B cell (primary cell): ENCODE data around the gene CDC42EP4. TPM values are rescaled to one million over a fixed set of nuclear protein-coding genes. Genes with fewer than 3 reads are reported as not detected.

Experiments used
- ATAC-seq: fragments of 200-7000 bp; cut with Tn5 transposase; one replicate; pipeline ENCODE4 v1.10.0; 2021; ENCODE audit warnings: low read depth, mild to moderate bottlenecking, moderate number of reproducible peaks, moderate library complexity
- CTCF ChIA-PET: fragments of 350-600 bp; sonication (Branson Sonifier 250); formaldehyde crosslinking; loops from one replicate; lab custom pipeline; 2021; ENCODE audit warnings: antibody characterized with exemption, inconsistent platforms; lab: Charles Lee
- POLR2A ChIA-PET: fragments of 350-600 bp; sonication (Branson Sonifier 250); formaldehyde crosslinking; loops from one replicate; lab custom pipeline; 2021; ENCODE audit warnings: antibody characterized with exemption; lab: Charles Lee
- DNase-seq: peaks from one replicate; pipeline ENCODE4 v3.0.0; 2013
- H2AFZ ChIP-seq: 2 replicates; pipeline ENCODE4 v1.6.1; 2012; ENCODE audit warnings: mild to moderate bottlenecking, low read depth, low read length; ENCODE audit not compliant: insufficient read depth, poor library complexity, severe bottlenecking
- H3K27ac ChIP-seq, 2 donors: 1 replicate in 1 of 2; 2 replicates in 1 of 2; pipeline ENCODE4 v1.5.1; 2012 to 2013; ENCODE audit warnings: low read length in 2 of 2, mild to moderate bottlenecking in 2 of 2, moderate library complexity in 1 of 2
- H3K27me3 ChIP-seq, 4 experiments: fragments of 200-600 bp in 1 of 4; sonication (generic) in 1 of 4; replicated peaks in 1 of 4; 1 replicate in 2 of 4; 2 replicates in 2 of 4; pipeline versions ENCODE4 v1.6.1 to v1.7.0; 2013 to 2016; ENCODE audit warnings: low read length in 3 of 4, mild to moderate bottlenecking in 2 of 4, mixed read lengths in 1 of 4, moderate library complexity in 1 of 4; ENCODE audit not compliant: insufficient read depth in 4 of 4, control insufficient read depth in 3 of 4; ENCODE audit errors: control extremely low read depth in 1 of 4
- H3K36me3 ChIP-seq, 2 experiments: replicated peaks in 1 of 2; 1 replicate in 1 of 2; 2 replicates in 1 of 2; pipeline versions ENCODE4 v1.6.1 to v1.7.1; 2013; ENCODE audit warnings: low read length in 1 of 2; ENCODE audit not compliant: insufficient read depth in 2 of 2, control insufficient read depth in 1 of 2; ENCODE audit errors: control extremely low read depth in 1 of 2, extremely low read depth in 1 of 2
- H3K4me1 ChIP-seq, 2 donors: fragments of 200-600 bp in 1 of 2; sonication (generic) in 1 of 2; 1 replicate in 1 of 2; 2 replicates in 1 of 2; pipeline versions ENCODE4 v1.5.1 to v1.6.1; 2013 to 2017; ENCODE audit warnings: low read length in 2 of 2; ENCODE audit not compliant: control insufficient read depth in 2 of 2, insufficient read depth in 2 of 2
- H3K4me2 ChIP-seq: replicated peaks from 2 replicates; pipeline ENCODE3; 2012; ENCODE audit warnings: mild to moderate bottlenecking, low read depth, low read length; ENCODE audit not compliant: poor library complexity, severe bottlenecking
- H3K4me3 ChIP-seq, 5 experiments: fragments of 200-600 bp in 1 of 5; sonication (generic) in 1 of 5; 1 replicate in 3 of 5; 2 replicates in 2 of 5; pipeline versions ENCODE4 v1.5.1 to v1.7.0; 2011 to 2016; ENCODE audit warnings: low read length in 4 of 5, mild to moderate bottlenecking in 4 of 5, low read depth in 2 of 5, control low read depth in 1 of 5, moderate library complexity in 1 of 5; ENCODE audit not compliant: insufficient read depth in 1 of 5; ENCODE audit errors: control extremely low read depth in 1 of 5, extremely low read depth in 1 of 5
- H3K79me2 ChIP-seq: fragments of 200-600 bp; sonication (generic); one replicate; pipeline ENCODE4 v1.6.0; 2016; ENCODE audit warnings: low read length; ENCODE audit not compliant: control insufficient read depth, insufficient read depth
- H3K9ac ChIP-seq: fragments of 200-600 bp; sonication (generic); 2 replicates; pipeline ENCODE4 v1.6.1; 2017; ENCODE audit warnings: mild to moderate bottlenecking, low read length, moderate library complexity
- H3K9me3 ChIP-seq, 3 donors: one replicate each; pipeline versions ENCODE4 v1.6.1 to v1.7.1; 2013; ENCODE audit warnings: low read length in 2 of 3; ENCODE audit not compliant: control insufficient read depth in 2 of 3, insufficient read depth in 1 of 3; ENCODE audit errors: control extremely low read depth in 1 of 3
- H4K20me1 ChIP-seq: 2 replicates; pipeline ENCODE4 v1.6.0; 2012; ENCODE audit warnings: mild to moderate bottlenecking, low read length; ENCODE audit not compliant: insufficient read depth, control insufficient read depth, poor library complexity, severe bottlenecking
- H3K27ac Mint-ChIP-seq: one replicate; pipeline ENCODE4 v1.8.0; 2021; ENCODE audit warnings: mixed read lengths
- H3K27me3 Mint-ChIP-seq: one replicate; pipeline ENCODE4 v1.8.0; 2021; ENCODE audit warnings: mixed read lengths
- H3K4me1 Mint-ChIP-seq: one replicate; pipeline ENCODE4 v1.8.0; 2021; ENCODE audit warnings: mixed read lengths
- H3K4me3 Mint-ChIP-seq: one replicate; pipeline ENCODE4 v1.8.0; 2021; ENCODE audit warnings: mixed read lengths
- H3K9me3 Mint-ChIP-seq: one replicate; pipeline ENCODE4 v1.8.0; 2022; ENCODE audit warnings: mixed read lengths; ENCODE audit not compliant: insufficient read depth
- EZH2 ChIP-seq: IDR thresholded peaks from 2 replicates; pipeline ENCODE4 v1.6.1; 2012; ENCODE audit warnings: borderline replicate concordance, low read depth, mild to moderate bottlenecking, moderate library complexity, low read length; ENCODE audit not compliant: insufficient read depth, poor library complexity, severe bottlenecking
- WGBS: methylation state at CpG from one replicate; pipeline ENCODE4 v1.1.5; 2013; ENCODE audit warnings: missing lambda C conversion rate; ENCODE audit not compliant: insufficient coverage; 5-methylcytosine and 5-hydroxymethylcytosine counted together
- intact Hi-C: fragments of 100-400 bp; cut with micrococcal nuclease; formaldehyde crosslinking; loops from one replicate; pipeline ENCODE4 v1.10.0; 2022
- polyA plus RNA-seq: library from polyadenylated mRNA; depleted of rRNA; stranded (reverse); fragments of >200 nt; gene quantifications from 2 replicates; pipeline ENCODE4 v1.2.3, GENCODE V29; 2012
- total RNA-seq, 2 donors: library from RNA; stranded (reverse); fragments of 120-200 nt in 1 of 2; gene quantifications; 1 replicate in 1 of 2; 2 replicates in 1 of 2; pipeline versions ENCODE4 v1.2.3 to v1.2.4, GENCODE V29; 2013 to 2022
- TF ChIP-seq, protein P1 (sequence below): fragments of 200-600 bp; IDR thresholded peaks from one replicate; pipeline ENCODE4 v1.8.0; 2022; ENCODE audit warnings: antibody characterized with exemption, mild to moderate bottlenecking

CDC42EP4 gene
- total and polyA plus RNA-seq, 2 donors (not counting 1 experiment from before 2014, with no cell fraction given): 0.79 to 2.0 TPM

DNA sequence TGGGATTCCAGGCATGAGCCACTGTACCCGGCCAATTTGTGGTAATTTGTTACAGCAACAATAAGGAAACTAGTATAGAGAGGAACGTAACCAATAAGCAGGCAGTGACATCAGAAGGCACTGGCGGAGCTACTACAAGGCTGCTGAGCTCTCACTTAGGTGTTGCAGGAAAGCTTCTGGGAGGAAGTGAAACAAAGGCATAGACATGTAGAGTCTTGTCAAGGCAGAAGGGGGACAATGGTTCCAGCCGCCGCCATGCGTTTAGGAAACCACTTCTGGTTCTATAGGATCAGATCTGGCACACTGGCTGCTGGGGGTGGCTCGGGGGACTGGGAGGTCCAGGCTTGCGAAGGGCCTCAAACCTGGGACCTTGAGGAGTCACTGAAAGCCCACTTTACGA, 40.7 kb downstream of the CDC42EP4 start:
- ATAC-seq: peak; percentile 78
- Mint-ChIP-seq H3K4me1 (peaks cover 6% of the 10 kb centered on the region), H3K4me3 (peak overlapping the region; percentile 45), H3K9me3 (no peaks in the 10 kb centered on the region), H3K27ac (no peak overlapping the region), H3K27me3 (no peaks in the 10 kb centered on the region)
- intact Hi-C loops: loop anchor here (5.0 kb wide), 1 partner anchor 41 kb away; the partner anchor contains the start of gene CDC42EP4
- ChIA-PET CTCF (no interaction called here), POLR2A (no interaction called here)
- peak; percentile 58 for DNase-seq
- 71% methylated on average over 7 of the region's 9 CpGs for WGBS
- Histone ChIP-seq H3K4me2 (peak overlapping the region; percentile 40), H3K36me3 (no peaks in the 10 kb centered on the region), H3K27ac (no peak overlapping the region), H3K9me3 (peaks cover 0 to 5% (median 0%) of the 10 kb centered on the region in 3 donors), H3K4me1 (peaks cover 0 to 8% of the 10 kb centered on the region in 2 donors), H3K4me3 (no peak overlapping the region), H4K20me1 (no peaks in the 10 kb centered on the region), H2AFZ (peak overlapping the region; percentile 42), H3K79me2 (no peaks in the 10 kb centered on the region), H3K9ac (no peak overlapping the region), H3K27me3 (no peaks in the 10 kb centered on the region)
- TF ChIP-seq EZH2: no peak
- TF ChIP-seq, protein P1, sequence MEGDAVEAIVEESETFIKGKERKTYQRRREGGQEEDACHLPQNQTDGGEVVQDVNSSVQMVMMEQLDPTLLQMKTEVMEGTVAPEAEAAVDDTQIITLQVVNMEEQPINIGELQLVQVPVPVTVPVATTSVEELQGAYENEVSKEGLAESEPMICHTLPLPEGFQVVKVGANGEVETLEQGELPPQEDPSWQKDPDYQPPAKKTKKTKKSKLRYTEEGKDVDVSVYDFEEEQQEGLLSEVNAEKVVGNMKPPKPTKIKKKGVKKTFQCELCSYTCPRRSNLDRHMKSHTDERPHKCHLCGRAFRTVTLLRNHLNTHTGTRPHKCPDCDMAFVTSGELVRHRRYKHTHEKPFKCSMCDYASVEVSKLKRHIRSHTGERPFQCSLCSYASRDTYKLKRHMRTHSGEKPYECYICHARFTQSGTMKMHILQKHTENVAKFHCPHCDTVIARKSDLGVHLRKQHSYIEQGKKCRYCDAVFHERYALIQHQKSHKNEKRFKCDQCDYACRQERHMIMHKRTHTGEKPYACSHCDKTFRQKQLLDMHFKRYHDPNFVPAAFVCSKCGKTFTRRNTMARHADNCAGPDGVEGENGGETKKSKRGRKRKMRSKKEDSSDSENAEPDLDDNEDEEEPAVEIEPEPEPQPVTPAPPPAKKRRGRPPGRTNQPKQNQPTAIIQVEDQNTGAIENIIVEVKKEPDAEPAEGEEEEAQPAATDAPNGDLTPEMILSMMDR: no peak

DNA sequence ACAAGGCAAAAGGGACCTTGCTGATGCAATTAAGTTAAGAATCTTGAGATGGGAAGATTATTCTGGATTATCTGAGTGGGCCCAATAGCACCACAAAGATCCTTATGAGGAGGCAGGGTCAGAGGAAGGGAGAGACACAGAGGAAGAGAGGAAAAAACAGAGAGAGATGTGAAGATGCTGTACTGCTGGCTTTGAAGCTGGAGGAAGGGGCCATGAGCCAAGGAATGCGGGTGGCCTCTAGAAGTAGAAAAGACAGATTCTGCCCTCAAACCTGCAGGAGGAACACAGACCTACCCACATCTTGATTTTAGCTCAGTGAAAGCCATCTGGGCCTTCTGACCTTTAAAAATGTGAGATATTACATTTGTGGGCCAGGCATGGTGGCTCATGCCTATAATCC, 42.0 kb downstream of the CDC42EP4 start:
- Histone ChIP-seq H3K4me2 (no peak overlapping the region), H4K20me1 (no peaks in the 10 kb centered on the region), H3K27ac (no peak overlapping the region), H3K4me1 (peaks cover 0 to 8% of the 10 kb centered on the region in 2 donors), H3K9me3 (peaks cover 0 to 5% (median 0%) of the 10 kb centered on the region in 3 donors), H3K27me3 (no peaks in the 10 kb centered on the region), H3K4me3 (no peak overlapping the region), H2AFZ (no peak overlapping the region), H3K9ac (no peak overlapping the region), H3K36me3 (no peaks in the 10 kb centered on the region), H3K79me2 (no peaks in the 10 kb centered on the region)
- Mint-ChIP-seq H3K27me3 (no peaks in the 10 kb centered on the region), H3K4me1 (peaks cover 6% of the 10 kb centered on the region), H3K4me3 (no peak overlapping the region), H3K27ac (no peak overlapping the region), H3K9me3 (no peaks in the 10 kb centered on the region)
- ChIA-PET POLR2A (no interaction called here), CTCF (interaction anchor here (0.8 kb wide), 1 partner anchor 11 kb away, joined by 3 read pairs; no protein-coding TSS in a partner anchor)
- ATAC-seq (no peak), DNase-seq (no peak)
- TF ChIP-seq EZH2: no peak
- TF ChIP-seq, protein P1: no peak
- no CpG with 5 or more reads among the region's 1 CpG for WGBS
- intact Hi-C loops: loop anchor here (5.0 kb wide), 1 partner anchor 43 kb away; the partner anchor contains the start of gene CDC42EP4
